GM12801 (cell line): Measurements from ENCODE around the gene PLEK.

ENCODE experiments used
- TF ChIP-seq, protein P1 (sequence below): IDR thresholded peaks from one replicate; pipeline ENCODE4 v1.5.1; 2011; ENCODE audit warnings: control low read depth; ENCODE audit not compliant: insufficient read length; ENCODE audit errors: extremely low read depth

PLEK gene

DNA sequence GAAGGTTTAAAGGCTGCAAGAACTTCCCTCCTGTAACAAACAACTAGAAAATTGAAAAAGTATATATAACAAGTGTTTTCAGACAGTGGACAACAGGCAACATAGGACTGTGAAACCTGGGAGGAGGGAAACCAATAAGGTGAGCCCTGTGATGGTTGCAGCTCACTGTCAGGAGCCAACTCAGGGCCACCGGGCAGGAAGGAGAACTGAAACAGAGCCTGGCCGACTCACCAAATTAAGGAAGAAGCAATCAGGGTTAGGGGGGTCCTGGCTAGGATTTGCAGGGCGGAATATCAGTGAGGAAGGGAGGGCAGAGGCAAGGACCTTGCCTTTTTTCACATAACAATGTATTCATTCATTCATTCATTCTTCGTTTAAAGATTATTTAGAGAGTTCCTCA lies 23.5 kb upstream of the PLEK start:
- TF ChIP-seq, protein P1, sequence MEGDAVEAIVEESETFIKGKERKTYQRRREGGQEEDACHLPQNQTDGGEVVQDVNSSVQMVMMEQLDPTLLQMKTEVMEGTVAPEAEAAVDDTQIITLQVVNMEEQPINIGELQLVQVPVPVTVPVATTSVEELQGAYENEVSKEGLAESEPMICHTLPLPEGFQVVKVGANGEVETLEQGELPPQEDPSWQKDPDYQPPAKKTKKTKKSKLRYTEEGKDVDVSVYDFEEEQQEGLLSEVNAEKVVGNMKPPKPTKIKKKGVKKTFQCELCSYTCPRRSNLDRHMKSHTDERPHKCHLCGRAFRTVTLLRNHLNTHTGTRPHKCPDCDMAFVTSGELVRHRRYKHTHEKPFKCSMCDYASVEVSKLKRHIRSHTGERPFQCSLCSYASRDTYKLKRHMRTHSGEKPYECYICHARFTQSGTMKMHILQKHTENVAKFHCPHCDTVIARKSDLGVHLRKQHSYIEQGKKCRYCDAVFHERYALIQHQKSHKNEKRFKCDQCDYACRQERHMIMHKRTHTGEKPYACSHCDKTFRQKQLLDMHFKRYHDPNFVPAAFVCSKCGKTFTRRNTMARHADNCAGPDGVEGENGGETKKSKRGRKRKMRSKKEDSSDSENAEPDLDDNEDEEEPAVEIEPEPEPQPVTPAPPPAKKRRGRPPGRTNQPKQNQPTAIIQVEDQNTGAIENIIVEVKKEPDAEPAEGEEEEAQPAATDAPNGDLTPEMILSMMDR: no peak

DNA sequence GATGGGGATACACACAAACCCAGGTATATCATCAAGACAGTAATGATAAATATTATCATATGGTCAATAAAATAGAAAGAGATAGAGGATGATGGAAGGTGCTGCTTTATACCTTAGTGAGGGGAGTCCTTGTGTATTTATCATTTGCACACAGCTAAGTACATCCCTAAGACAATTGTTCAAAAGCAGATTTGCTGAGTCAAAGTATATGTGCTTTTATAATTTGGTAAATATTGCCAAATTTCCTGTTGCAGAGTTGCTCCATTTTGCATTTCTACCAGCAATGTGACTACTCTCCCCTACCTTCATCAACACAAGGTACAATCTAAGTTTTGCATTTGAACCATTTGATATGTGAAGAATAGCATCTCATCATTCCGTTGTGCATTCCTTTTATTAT lies 22.6 kb upstream of the PLEK start:
- TF ChIP-seq, protein P1: no peak

DNA sequence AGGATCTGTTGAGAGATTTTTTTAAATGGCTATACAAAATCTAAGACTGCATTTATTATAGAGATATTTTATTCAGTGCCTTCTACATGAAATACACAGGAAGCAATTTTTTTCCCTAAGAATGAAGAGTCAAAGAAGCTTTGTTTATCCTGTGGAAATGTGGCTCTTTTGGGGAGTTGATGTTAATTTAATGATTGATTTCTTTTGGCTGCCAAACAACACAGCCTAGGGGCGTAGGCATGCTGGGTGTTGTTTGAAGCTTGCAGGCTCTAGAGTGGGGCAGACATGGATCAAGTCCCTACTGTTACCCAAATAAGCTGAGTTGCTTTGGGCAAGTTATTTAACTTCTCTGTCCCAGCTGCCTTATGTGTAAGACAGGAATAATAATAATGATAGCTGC lies 21.1 kb upstream of the PLEK start:
- TF ChIP-seq, protein P1: no peak

DNA sequence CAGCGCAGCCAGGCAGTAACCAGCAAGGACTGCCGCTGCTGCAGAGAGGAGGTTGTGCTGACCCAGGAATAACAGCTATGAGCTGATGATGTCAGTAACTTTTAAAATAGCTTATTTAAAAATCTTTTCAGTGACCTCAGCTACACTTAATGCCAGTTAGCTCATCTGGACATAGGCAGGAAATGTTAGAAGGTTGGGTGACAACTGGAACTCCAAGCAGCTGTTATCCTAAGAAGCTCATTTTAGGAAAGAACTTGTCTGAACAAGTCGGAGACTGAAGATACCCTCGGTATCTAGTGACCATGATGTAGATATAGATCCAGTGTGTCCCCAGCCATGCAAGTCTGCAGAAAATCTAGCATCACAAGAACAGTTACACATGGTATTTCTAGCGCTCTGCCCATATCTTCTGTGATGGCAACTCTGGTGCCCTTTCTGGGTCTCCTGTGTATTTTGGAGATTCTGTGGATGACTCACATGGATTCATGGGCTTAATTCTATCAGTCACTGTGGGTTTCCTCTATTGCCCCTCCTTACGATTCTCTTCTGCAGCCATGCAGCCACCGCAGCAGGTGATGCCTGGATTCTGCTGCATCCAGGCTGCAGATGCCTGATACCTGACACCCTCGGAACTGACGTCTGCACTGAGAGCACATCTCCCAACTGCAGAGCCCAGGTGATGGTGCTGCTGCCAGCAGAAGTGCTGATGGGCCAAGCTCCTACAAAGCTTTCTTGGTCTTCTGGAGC lies 19.8 kb upstream of the PLEK start:
- TF ChIP-seq, protein P1: no peak

DNA sequence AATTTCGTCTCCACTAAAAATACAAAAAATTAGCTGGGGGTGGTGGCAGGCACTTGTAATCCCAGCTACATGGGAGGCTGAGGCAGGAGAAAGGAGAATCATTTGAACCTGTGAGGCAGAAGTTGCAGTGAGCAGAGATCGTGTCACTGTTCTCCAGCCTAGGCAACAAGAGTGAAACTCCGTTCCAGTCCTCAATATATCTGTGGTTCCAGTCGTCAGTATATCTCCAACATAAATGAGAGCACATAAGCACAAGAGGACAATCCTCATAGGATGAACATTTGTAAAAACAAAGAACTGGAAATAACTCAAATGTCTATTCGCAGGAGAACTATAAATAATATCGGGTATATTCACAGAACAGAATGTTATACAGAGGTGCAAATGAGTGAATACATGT lies 13.1 kb upstream of the PLEK start:
- TF ChIP-seq, protein P1: no peak

DNA sequence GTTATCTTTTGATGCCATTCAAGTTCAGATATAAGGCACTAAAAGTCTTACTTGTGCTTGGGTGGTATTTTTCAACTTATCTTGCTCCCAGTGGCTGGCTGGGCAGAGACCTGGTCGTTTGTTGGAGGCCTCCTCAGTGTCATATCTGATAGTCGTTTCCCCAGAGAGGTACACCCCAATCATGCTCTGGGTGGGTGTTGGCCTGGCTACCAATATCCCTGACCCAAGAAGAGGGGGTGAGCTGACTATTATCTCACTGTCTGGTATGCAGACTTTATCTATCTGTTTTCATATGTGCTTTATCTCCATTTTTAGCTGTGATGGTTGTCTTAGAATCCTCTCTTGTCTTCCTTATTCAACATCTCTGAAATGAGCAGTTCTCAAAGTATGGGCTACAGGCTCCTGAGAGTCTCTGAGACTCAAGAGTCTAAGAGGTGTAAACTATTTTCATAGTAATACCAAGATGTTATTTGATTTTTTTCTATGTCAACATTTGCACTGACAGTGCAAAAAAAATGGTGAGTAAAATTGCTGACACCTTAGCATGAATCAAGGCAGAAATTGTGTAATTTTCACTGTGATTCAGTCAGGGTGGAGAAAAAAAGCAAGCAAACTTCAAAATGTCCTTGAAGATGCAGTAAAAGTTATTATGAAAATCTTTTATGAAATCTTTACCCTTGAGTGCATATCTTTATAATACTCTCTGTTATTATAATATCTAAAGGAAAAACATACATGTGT lies 12.3 kb upstream of the PLEK start:
- TF ChIP-seq, protein P1: no peak

DNA sequence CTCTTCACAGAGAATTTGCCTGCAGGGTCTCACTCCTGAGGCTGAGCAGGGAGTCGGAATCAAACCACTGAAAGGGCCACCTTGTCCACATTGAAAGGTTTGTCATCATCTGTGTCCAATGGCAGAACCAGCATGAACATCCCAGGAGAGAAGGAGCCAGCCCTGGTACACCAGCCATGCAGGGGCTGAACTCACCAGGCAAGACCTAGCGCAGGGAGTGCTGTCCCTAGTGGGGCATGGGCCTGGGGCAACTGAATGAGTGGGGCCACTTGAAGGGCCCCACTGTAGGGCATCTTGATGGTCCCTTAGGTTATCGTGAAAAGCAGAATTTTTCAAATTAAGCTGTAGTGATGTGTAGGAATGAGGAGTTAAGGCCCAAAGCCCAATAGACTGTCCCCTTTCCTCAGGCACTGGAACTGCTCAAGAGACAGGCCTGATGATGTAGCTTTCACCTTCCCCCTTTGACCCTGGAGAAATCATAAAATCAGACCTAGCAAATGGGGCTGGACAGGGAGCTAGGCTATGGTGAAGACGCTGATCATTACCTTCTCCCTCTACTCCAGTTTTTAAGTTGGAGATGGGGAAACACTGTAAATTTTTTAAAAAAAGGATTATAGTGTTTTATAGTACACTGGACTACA lies 8.4 kb upstream of the PLEK start:
- TF ChIP-seq, protein P1: no peak
